A549 (cell line): Measurements from ENCODE around the gene PACSIN1. TPM values are rescaled to one million over a fixed set of nuclear protein-coding genes. Genes with fewer than 3 reads are reported as not detected.

Experiments
- ATAC-seq, 2 experiments: fragments of 200-7000 bp in 1 of 2; fragments of >200 bp in 1 of 2; cut with Nextera tagmentation in 1 of 2; cut with Tn5 transposase in 1 of 2; 3 replicates each; pipeline versions ENCODE4 v1.8.0 to v1.9.1; 2018 to 2020; ENCODE audit warnings: mild to moderate bottlenecking in 1 of 2, moderate library complexity in 1 of 2
- CTCF ChIA-PET: fragments of 300-600 bp; sonication (Branson Sonifier 250); formaldehyde crosslinking; extraction: SDS; loops from one replicate; lab custom pipeline; 2021; ENCODE audit warnings: antibody characterized with exemption, inconsistent platforms; lab: Yijun Ruan, JAX
- POLR2A ChIA-PET: fragments of 350-600 bp; formaldehyde crosslinking; extraction: SDS; loops from one replicate; lab custom pipeline; 2021; ENCODE audit warnings: antibody characterized with exemption, inconsistent platforms; lab: Yijun Ruan, JAX
- DNase-seq, 2 experiments: peaks; one replicate each; pipeline versions ENCODE4 v3.0.0 to v3.0.0-alpha.2; 2011 to 2016; ENCODE audit warnings: low read depth in 1 of 2, low spot score in 1 of 2
- FAIRE-seq: peaks from 2 replicates; lab custom pipeline; 2011; peaks lifted over from hg19 to GRCh38; lab: Jason Lieb, UNC
- H3K27ac ChIP-seq, 2 experiments: fragments of >200 bp; sonication (Bioruptor Twin); formaldehyde crosslinking; 3 replicates each; pipeline ENCODE4 v1.5.1; 2016 to 2017
- H3K4me1 ChIP-seq: fragments of >200 bp; sonication (Bioruptor Twin); formaldehyde crosslinking; 3 replicates; pipeline ENCODE4 v1.6.1; 2016
- H3K4me2 ChIP-seq: fragments of >200 bp; sonication (Bioruptor Twin); formaldehyde crosslinking; 3 replicates; pipeline ENCODE4 v1.6.1; 2016
- H3K4me3 ChIP-seq: fragments of >200 bp; sonication (Bioruptor Twin); formaldehyde crosslinking; 3 replicates; pipeline ENCODE4 v1.5.1; 2016
- H3K9me3 ChIP-seq: fragments of >200 bp; sonication (Bioruptor Twin); formaldehyde crosslinking; 3 replicates; pipeline ENCODE4 v1.6.1; 2016
- ATOH8 ChIP-seq: fragments of 250-450 bp; sonication (Bioruptor Pico); IDR thresholded peaks from 2 replicates; pipeline ENCODE4 v1.5.0; 2020; ENCODE audit warnings: low read depth, mild to moderate bottlenecking, moderate library complexity
- ESRRA ChIP-seq: fragments of 150-350 bp; IDR thresholded peaks from 2 replicates; pipeline ENCODE4 v1.6.1; 2014; ENCODE audit warnings: mild to moderate bottlenecking, low read length, borderline replicate concordance
- FOSB ChIP-seq: fragments of 250-450 bp; sonication (Bioruptor Pico); IDR thresholded peaks from 2 replicates; pipeline ENCODE4 v1.5.0; 2020; ENCODE audit warnings: mild to moderate bottlenecking, moderate library complexity
- FOSL2 ChIP-seq, 2 experiments: fragments of 450-650 bp in 1 of 2; fragments of >200 bp in 1 of 2; sonication (Bioruptor Twin) in 1 of 2; formaldehyde crosslinking; IDR thresholded peaks; 2 replicates each; pipeline versions ENCODE4 v1.5.0 to v1.6.1; 2016 to 2020; ENCODE audit warnings: mild to moderate bottlenecking in 1 of 2, moderate library complexity in 1 of 2
- FOXS1 ChIP-seq: fragments of 250-450 bp; sonication (Bioruptor Pico); IDR thresholded peaks from 2 replicates; pipeline ENCODE4 v1.5.0; 2020; ENCODE audit warnings: mild to moderate bottlenecking, moderate library complexity
- HEYL ChIP-seq: fragments of 250-450 bp; sonication (Bioruptor Pico); IDR thresholded peaks from 2 replicates; pipeline ENCODE4 v1.8.0; 2021; ENCODE audit warnings: mild to moderate bottlenecking, moderate library complexity
- JUN ChIP-seq, 2 experiments: fragments of >200 bp; sonication (Bioruptor Twin); formaldehyde crosslinking; IDR thresholded peaks; 2 replicates in 1 of 2; 3 replicates in 1 of 2; pipeline ENCODE4 v1.6.1; 2016 to 2017
- KDM5A ChIP-seq: fragments of 200-600 bp; sonication (generic); IDR thresholded peaks from 2 replicates; pipeline ENCODE4 v1.6.1; 2016; ENCODE audit warnings: antibody characterized with exemption, mild to moderate bottlenecking
- MAX ChIP-seq: IDR thresholded peaks from 2 replicates; pipeline ENCODE4 v1.6.1; 2012
- MYC ChIP-seq: IDR thresholded peaks from 2 replicates; pipeline ENCODE4 v1.6.1; 2012; ENCODE audit warnings: mild to moderate bottlenecking, inconsistent platforms, low read length, improper control_type of control experiment, borderline replicate concordance
- TP53 ChIP-seq: fragments of 250-450 bp; sonication (Bioruptor Pico); IDR thresholded peaks from 2 replicates; pipeline ENCODE4 v1.5.0; 2021; ENCODE audit warnings: mild to moderate bottlenecking, moderate library complexity
- ZFP36 ChIP-seq: fragments of 450-650 bp; IDR thresholded peaks from 2 replicates; pipeline ENCODE4 v1.6.1; 2014; ENCODE audit warnings: borderline replicate concordance; ENCODE audit not compliant: partially characterized antibody
- ZSCAN20 ChIP-seq: fragments of 250-450 bp; sonication (Bioruptor Pico); IDR thresholded peaks from 2 replicates; pipeline ENCODE4 v1.8.0; 2022; ENCODE audit warnings: mild to moderate bottlenecking, moderate library complexity
- WGBS: methylation state at CpG from one replicate; pipeline ENCODE4 v1.1.6; 2017; ENCODE audit errors: missing lambda C conversion rate; 5-methylcytosine and 5-hydroxymethylcytosine counted together
- polyA plus RNA-seq, 4 experiments: library from polyadenylated mRNA; depleted of rRNA in 3 of 4; stranded (reverse); fragments of >200 nt; fragmentation: RNase III in 1 of 4; extraction: RNeasy Plus Mini Kit Qiagen cat#74134 plus additional on column Dnase treatment in 1 of 4; gene quantifications; 2 replicates in 3 of 4; 3 replicates in 1 of 4; pipeline ENCODE4 v1.2.3, GENCODE V29; 2011 to 2017
- TF ChIP-seq, protein P1 (sequence below): fragments of 250-450 bp; sonication (Bioruptor Pico); IDR thresholded peaks from 2 replicates; pipeline ENCODE4 v1.5.0; 2021; ENCODE audit warnings: mild to moderate bottlenecking, moderate library complexity, borderline replicate concordance

PACSIN1 gene
- polyA plus RNA-seq, 2 of the 4 experiments (the other 2 are of a cell fraction) = 0.14 to 0.30 TPM

- TF ChIP-seq ATOH8 (CRISPR knock-in tag) = no peak
These were observed 55.8 kb downstream of the PACSIN1 start (continued) for GRCh38 chr6:34521463-34522285.

- no peak overlapping the region for H3K4me3 ChIP-seq
- TF ChIP-seq ZSCAN20 (CRISPR knock-in tag) (no peak), MAX (no peak), JUN (IDR thresholded peaks at IDR 0.05) (no peak), ATOH8 (CRISPR knock-in tag) (no peak), TP53 (CRISPR knock-in tag) (no peak)
- TF ChIP-seq, protein P1, sequence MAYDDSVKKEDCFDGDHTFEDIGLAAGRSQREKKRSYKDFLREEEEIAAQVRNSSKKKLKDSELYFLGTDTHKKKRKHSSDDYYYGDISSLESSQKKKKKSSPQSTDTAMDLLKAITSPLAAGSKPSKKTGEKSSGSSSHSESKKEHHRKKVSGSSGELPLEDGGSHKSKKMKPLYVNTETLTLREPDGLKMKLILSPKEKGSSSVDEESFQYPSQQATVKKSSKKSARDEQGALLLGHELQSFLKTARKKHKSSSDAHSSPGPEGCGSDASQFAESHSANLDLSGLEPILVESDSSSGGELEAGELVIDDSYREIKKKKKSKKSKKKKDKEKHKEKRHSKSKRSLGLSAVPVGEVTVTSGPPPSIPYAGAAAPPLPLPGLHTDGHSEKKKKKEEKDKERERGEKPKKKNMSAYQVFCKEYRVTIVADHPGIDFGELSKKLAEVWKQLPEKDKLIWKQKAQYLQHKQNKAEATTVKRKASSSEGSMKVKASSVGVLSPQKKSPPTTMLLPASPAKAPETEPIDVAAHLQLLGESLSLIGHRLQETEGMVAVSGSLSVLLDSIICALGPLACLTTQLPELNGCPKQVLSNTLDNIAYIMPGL (CRISPR knock-in tag) = no peak
- H3K27ac ChIP-seq = no peak overlapping the region
- no peak for FAIRE-seq
- H3K4me1 ChIP-seq = peaks cover 10% of the 10 kb centered on the region
- WGBS = 78% methylated on average over 10 of the region's 10 CpGs
- H3K9me3 ChIP-seq = no peaks in the 10 kb centered on the region
- DNase-seq = no peak
- no peak overlapping the region for H3K4me2 ChIP-seq
- ChIA-PET CTCF (interaction anchor here (0.7 to 1.1 kb wide), 2 partner anchors 9 to 464 kb away, joined by 3 read pairs; no protein-coding TSS in a partner anchor), POLR2A (no interaction called here)
- no peak for ATAC-seq
These were observed 56.9 kb downstream of the PACSIN1 start for GRCh38 chr6:34522761-34523160.

DNA sequence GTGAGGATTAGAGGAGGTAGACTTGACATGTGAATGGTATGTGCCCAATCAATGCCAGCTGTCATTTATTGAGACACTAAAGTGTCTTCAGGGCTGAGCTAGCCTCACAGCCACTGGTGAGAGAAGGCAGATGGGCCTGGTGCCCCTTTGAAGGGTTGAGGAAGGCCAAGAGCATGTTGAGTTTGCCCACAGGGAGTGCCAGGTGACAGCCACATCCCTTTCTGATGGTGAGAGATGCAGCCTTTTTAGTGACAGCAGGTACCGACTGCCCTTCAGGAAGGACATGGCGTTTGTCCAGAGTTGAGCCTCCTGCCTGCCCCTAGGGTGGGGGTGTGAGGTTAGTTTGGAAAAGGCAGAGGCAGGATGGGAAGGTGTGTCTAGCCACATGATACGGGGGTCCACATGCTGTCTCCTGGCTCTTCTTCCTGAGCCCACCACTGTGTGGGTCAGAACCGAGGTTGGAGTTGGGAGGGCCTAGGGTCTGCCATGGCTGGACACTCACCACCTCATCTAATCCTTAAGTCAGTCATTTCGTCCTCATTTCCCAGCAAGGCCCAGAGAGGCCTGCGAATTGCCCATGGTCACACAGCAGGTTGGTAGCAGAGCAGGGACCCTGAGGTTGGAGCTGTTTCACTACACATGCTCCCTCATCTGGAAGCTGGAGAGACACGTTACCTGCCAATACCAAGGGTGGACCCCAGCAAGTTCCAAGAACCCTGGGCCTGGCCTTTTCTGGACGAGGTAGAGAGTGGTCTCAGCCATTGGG, 57.7 kb downstream of the PACSIN1 start:
- POLR2A ChIA-PET = no interaction called here
- peaks cover 12% of the 10 kb centered on the region for H3K4me1 ChIP-seq
- H3K4me3 ChIP-seq = no peak overlapping the region
- TF ChIP-seq ESRRA (no peak), HEYL (CRISPR knock-in tag) (no peak), FOSL2 (IDR thresholded peaks at IDR 0.05) (no peak), FOSL2 (CRISPR knock-in tag; IDR thresholded peaks at IDR 0.05) (no peak), KDM5A (no peak), FOXS1 (CRISPR knock-in tag) (no peak), FOSB (CRISPR knock-in tag) (no peak), MYC (no peak), ZFP36 (no peak)
- TF ChIP-seq, all 56 proteins: peak for 0
- CTCF ChIA-PET = interaction anchor here (0.6 to 1.1 kb wide), 3 partner anchors 10 to 886 kb away, joined by 3 read pairs; no protein-coding TSS in a partner anchor
- no peak for DNase-seq
- ATAC-seq = no peak
- Histone ChIP-seq H3K9me3 (no peaks in the 10 kb centered on the region), H3K27ac (no peak overlapping the region), H3K4me2 (no peak overlapping the region)
- no peak for FAIRE-seq
- 65% methylated on average over 7 of the region's 8 CpGs for WGBS
